ENCODE results near the gene KLHL29. TPM values are rescaled to one million over a fixed set of nuclear protein-coding genes. Genes with fewer than 3 reads are reported as not detected.

The KLHL29 gene
- total RNA-seq, 1 experiment from 2014 or later: 16.7 TPM

GRCh38 chr2:23569761-23570365 is 184.9 kb downstream of the KLHL29 start:
- Histone ChIP-seq H3K27me3 (ENCODE audit: insufficient read depth, low read length) (no peaks in the 10 kb centered on the region), H3K36me3 (ENCODE audit: control insufficient read depth in 1 of 2, insufficient read depth in 2 of 2, low read length in 2 of 2) (no peaks in the 10 kb centered on the region), H3K9me3 (ENCODE audit: control insufficient read depth in 1 of 2, insufficient read depth in 1 of 2, low read depth in 1 of 2, low read length in 2 of 2) (no peaks in the 10 kb centered on the region), H3K27ac (ENCODE audit: low read depth, low read length) (no peak overlapping the region), H4K20me1 (ENCODE audit: insufficient read depth) (no peaks in the 10 kb centered on the region), H3K4me2 (ENCODE audit: low read length) (no peak overlapping the region), H3K4me3 (replicated peaks in 1 of 2; ENCODE audit: low read depth in 1 of 2, low read length in 2 of 2) (no peak overlapping the region), H3K9me2 (ENCODE audit: insufficient read depth) (no peaks in the 10 kb centered on the region), H2AFZ (ENCODE audit: low read depth, low read length, poor library complexity, severe bottlenecking) (no peak overlapping the region), H3K4me1 (ENCODE audit: control insufficient read depth in 1 of 2, insufficient read depth in 2 of 2, low read length in 2 of 2) (no peaks in the 10 kb centered on the region), H3K9ac (ENCODE audit: low read length) (no peak overlapping the region), H3K79me2 (ENCODE audit: insufficient read depth, low read length) (no peaks in the 10 kb centered on the region)
- ChIA-PET POLR2A (no interaction called here), CTCF (no interaction called here), RAD21 (ENCODE audit: low non-redundant PET in 1 of 2, low total read pairs in 2 of 2, uncharacterized antibody in 2 of 2, unreplicated experiment in 2 of 2) (no interaction called here)
- BruUV-seq (replicated peaks): no TSS peak
- DNase-seq (ENCODE audit: low read depth, low spot score) (no peak), ATAC-seq (no peak)
- TF ChIP-seq POLR2A (IDR thresholded peaks at IDR 0.05; ENCODE audit: borderline replicate concordance, extremely low read depth, insufficient read depth, insufficient read length): no peak
- intact Hi-C loops (cut with micrococcal nuclease): loop anchor here (5.0 kb wide), 1 partner anchor 203 kb away; no protein-coding TSS in a partner anchor

DNA sequence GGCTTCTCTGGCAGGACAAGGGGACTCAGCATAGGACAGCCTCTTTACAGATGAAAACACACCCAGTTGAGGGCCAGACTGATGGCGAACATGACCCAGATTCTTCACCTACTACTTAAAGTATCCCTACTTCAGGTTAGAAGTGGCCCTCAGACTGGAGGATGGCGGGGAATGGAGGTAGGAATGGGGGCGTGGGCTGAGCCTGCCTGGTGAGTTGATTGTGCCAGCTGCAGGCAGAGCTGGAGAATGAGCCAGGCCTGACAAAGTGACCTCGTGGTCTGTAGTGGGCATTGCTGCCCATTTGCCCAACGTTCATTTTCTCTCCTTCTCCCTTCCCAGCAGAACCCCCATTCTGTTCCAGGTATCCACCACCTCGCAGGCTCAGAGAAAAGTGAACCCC is 186.1 kb downstream of the KLHL29 start:
- no peak overlapping the region for H2AFZ ChIP-seq (ENCODE audit: low read depth, low read length, poor library complexity, severe bottlenecking)
- ATAC-seq (no peak), DNase-seq (ENCODE audit: low read depth, low spot score) (no peak)
- H3K36me3 ChIP-seq (ENCODE audit: control insufficient read depth in 1 of 2, insufficient read depth in 2 of 2, low read length in 2 of 2): no peaks in the 10 kb centered on the region
- TF ChIP-seq SRF (IDR thresholded peaks at IDR 0.05; ENCODE audit: low read depth): no peak
- TF ChIP-seq SP1 (IDR thresholded peaks at IDR 0.05; ENCODE audit: low read depth): no peak
- no peak for TF ChIP-seq JUND (IDR thresholded peaks at IDR 0.05)
- TF ChIP-seq FOSL1 (IDR thresholded peaks at IDR 0.05; ENCODE audit: low read depth): no peak
- TF ChIP-seq POLR2A (IDR thresholded peaks at IDR 0.05; ENCODE audit: borderline replicate concordance, extremely low read depth, insufficient read depth, insufficient read length): no peak
- TF ChIP-seq CEBPB (IDR thresholded peaks at IDR 0.05; ENCODE audit: low read depth): no peak
- no peak for TF ChIP-seq ZNF274 (IDR thresholded peaks at IDR 0.05; ENCODE audit: low read depth, low read length)
- no peak for TF ChIP-seq TCF7L2 (IDR thresholded peaks at IDR 0.05; ENCODE audit: borderline replicate concordance, extremely low read depth, insufficient read depth, insufficient read length)
- no peak for TF ChIP-seq RAD21 (IDR thresholded peaks at IDR 0.05; ENCODE audit: low read depth)
- no peak for TF ChIP-seq EZH2 (IDR thresholded peaks at IDR 0.05)
- TF ChIP-seq YY1 (IDR thresholded peaks at IDR 0.05; ENCODE audit: extremely low read depth, insufficient replicate concordance, low read depth, low read length): no peak
- TF ChIP-seq, protein P1, sequence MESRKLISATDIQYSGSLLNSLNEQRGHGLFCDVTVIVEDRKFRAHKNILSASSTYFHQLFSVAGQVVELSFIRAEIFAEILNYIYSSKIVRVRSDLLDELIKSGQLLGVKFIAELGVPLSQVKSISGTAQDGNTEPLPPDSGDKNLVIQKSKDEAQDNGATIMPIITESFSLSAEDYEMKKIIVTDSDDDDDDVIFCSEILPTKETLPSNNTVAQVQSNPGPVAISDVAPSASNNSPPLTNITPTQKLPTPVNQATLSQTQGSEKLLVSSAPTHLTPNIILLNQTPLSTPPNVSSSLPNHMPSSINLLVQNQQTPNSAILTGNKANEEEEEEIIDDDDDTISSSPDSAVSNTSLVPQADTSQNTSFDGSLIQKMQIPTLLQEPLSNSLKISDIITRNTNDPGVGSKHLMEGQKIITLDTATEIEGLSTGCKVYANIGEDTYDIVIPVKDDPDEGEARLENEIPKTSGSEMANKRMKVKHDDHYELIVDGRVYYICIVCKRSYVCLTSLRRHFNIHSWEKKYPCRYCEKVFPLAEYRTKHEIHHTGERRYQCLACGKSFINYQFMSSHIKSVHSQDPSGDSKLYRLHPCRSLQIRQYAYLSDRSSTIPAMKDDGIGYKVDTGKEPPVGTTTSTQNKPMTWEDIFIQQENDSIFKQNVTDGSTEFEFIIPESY (IDR thresholded peaks at IDR 0.05; ENCODE audit: extremely low read depth, insufficient replicate concordance, low read length): no peak
- no peaks in the 10 kb centered on the region for H3K9me2 ChIP-seq (ENCODE audit: insufficient read depth)
- RAD21 ChIA-PET (ENCODE audit: low non-redundant PET in 1 of 2, low total read pairs in 2 of 2, uncharacterized antibody in 2 of 2, unreplicated experiment in 2 of 2): no interaction called here
- POLR2A ChIA-PET: no interaction called here
- no peaks in the 10 kb centered on the region for H3K27me3 ChIP-seq (ENCODE audit: insufficient read depth, low read length)
- no peak overlapping the region for H3K4me2 ChIP-seq (ENCODE audit: low read length)
- H4K20me1 ChIP-seq (ENCODE audit: insufficient read depth): no peaks in the 10 kb centered on the region
- no TSS peak for BruUV-seq (replicated peaks)
- H3K27ac ChIP-seq (ENCODE audit: low read depth, low read length): no peak overlapping the region
- no peaks in the 10 kb centered on the region for H3K79me2 ChIP-seq (ENCODE audit: insufficient read depth, low read length)
- H3K9me3 ChIP-seq (ENCODE audit: control insufficient read depth in 1 of 2, insufficient read depth in 1 of 2, low read depth in 1 of 2, low read length in 2 of 2): no peaks in the 10 kb centered on the region
- no peak overlapping the region for H3K4me3 ChIP-seq (replicated peaks in 1 of 2; ENCODE audit: low read depth in 1 of 2, low read length in 2 of 2)
- no peaks in the 10 kb centered on the region for H3K4me1 ChIP-seq (ENCODE audit: control insufficient read depth in 1 of 2, insufficient read depth in 2 of 2, low read length in 2 of 2)
- intact Hi-C loops (cut with micrococcal nuclease): no loop called here
- CTCF ChIA-PET: no interaction called here
- H3K9ac ChIP-seq (ENCODE audit: low read length): no peak overlapping the region
